ENCODE measurements around the gene C2CD4C.

Gene C2CD4C

GRCh38 chr19:401866-402511 is 7.0 kb downstream of the C2CD4C start:
- 73% methylated on average over 15 of the region's 38 CpGs for WGBS (ENCODE audit: insufficient coverage)
- POLR2A ChIA-PET: no interaction called here
- no peak overlapping the region for H3K27ac ChIP-seq (ENCODE audit: insufficient read depth in 1 of 2, low read depth in 1 of 2, low read length in 2 of 2, poor library complexity in 1 of 2, severe bottlenecking in 2 of 2)
- CTCF ChIA-PET: interaction anchor here (1.5 kb wide), 1 partner anchor 18 kb away, joined by 4 read pairs; no protein-coding TSS in a partner anchor
- no peak overlapping the region for H3K4me3 ChIP-seq (ENCODE audit: control insufficient read depth in 1 of 7, extremely low read depth in 1 of 7, insufficient read depth in 4 of 7, low read depth in 2 of 7, low read length in 6 of 7)
- DNase-seq: no peak
- H3K36me3 ChIP-seq (ENCODE audit: control insufficient read depth in 4 of 4, insufficient read depth in 4 of 4, low read length in 3 of 4): no peaks in the 10 kb centered on the region
- no peaks in the 10 kb centered on the region for H3K4me1 ChIP-seq (ENCODE audit: control extremely low read depth in 1 of 4, control insufficient read depth in 4 of 4, insufficient read depth in 4 of 4, low read length in 3 of 4)
- H3K9me3 ChIP-seq (ENCODE audit: control extremely low read depth in 1 of 5, control insufficient read depth in 4 of 5, insufficient read depth in 2 of 5, low read depth in 1 of 5, low read length in 4 of 5): peaks cover 0 to 8% (median 0%) of the 10 kb centered on the region in 5 experiments
- H3K27me3 ChIP-seq (replicated peaks in 2 of 5; ENCODE audit: control insufficient read depth in 4 of 5, insufficient read depth in 5 of 5, low read length in 4 of 5): peaks cover 0 to 43% (median 4%) of the 10 kb centered on the region in 5 experiments

- Histone ChIP-seq H3K36me3 (ENCODE audit: control insufficient read depth in 4 of 4, insufficient read depth in 4 of 4, low read length in 3 of 4) (no peaks in the 10 kb centered on the region), H3K27me3 (replicated peaks in 2 of 5; ENCODE audit: control insufficient read depth in 4 of 5, insufficient read depth in 5 of 5, low read length in 4 of 5) (peaks cover 0 to 35% (median 4%) of the 10 kb centered on the region in 5 experiments), H3K9me3 (ENCODE audit: control extremely low read depth in 1 of 5, control insufficient read depth in 4 of 5, insufficient read depth in 2 of 5, low read depth in 1 of 5, low read length in 4 of 5) (peaks cover 0 to 8% (median 0%) of the 10 kb centered on the region in 5 experiments), H3K4me3 (ENCODE audit: control insufficient read depth in 1 of 7, extremely low read depth in 1 of 7, insufficient read depth in 4 of 7, low read depth in 2 of 7, low read length in 6 of 7) (no peak overlapping the region), H3K4me1 (ENCODE audit: control extremely low read depth in 1 of 4, control insufficient read depth in 4 of 4, insufficient read depth in 4 of 4, low read length in 3 of 4) (no peaks in the 10 kb centered on the region), H3K27ac (ENCODE audit: insufficient read depth in 1 of 2, low read depth in 1 of 2, low read length in 2 of 2, poor library complexity in 1 of 2, severe bottlenecking in 2 of 2) (no peak overlapping the region)
- CTCF ChIA-PET: interaction anchor here (1.5 kb wide), 1 partner anchor 17 kb away, joined by 4 read pairs; no protein-coding TSS in a partner anchor
- 93% methylated on average over 30 of the region's 43 CpGs for WGBS (ENCODE audit: insufficient coverage)
- POLR2A ChIA-PET: no interaction called here
- DNase-seq: no peak
These were observed 7.7 kb downstream of the C2CD4C start for GRCh38 chr19:400976-401865.

- no peaks in the 10 kb centered on the region for H3K36me3 ChIP-seq (ENCODE audit: control insufficient read depth in 4 of 4, insufficient read depth in 4 of 4, low read length in 3 of 4)
- H3K9me3 ChIP-seq (ENCODE audit: control extremely low read depth in 1 of 5, control insufficient read depth in 4 of 5, insufficient read depth in 2 of 5, low read depth in 1 of 5, low read length in 4 of 5): peaks cover 0 to 13% (median 5%) of the 10 kb centered on the region in 5 experiments
- ChIA-PET POLR2A (no interaction called here), CTCF (interaction anchor here (0.7 kb wide), 1 partner anchor 11 kb away, joined by 3 read pairs; no protein-coding TSS in a partner anchor)
- DNase-seq: no peak
- peaks cover 0 to 22% (median 0%) of the 10 kb centered on the region in 5 experiments for H3K27me3 ChIP-seq (replicated peaks in 2 of 5; ENCODE audit: control insufficient read depth in 4 of 5, insufficient read depth in 5 of 5, low read length in 4 of 5)
- H3K4me1 ChIP-seq (ENCODE audit: control extremely low read depth in 1 of 4, control insufficient read depth in 4 of 4, insufficient read depth in 4 of 4, low read length in 3 of 4): no peaks in the 10 kb centered on the region
- no peak overlapping the region for H3K27ac ChIP-seq (ENCODE audit: insufficient read depth in 1 of 2, low read depth in 1 of 2, low read length in 2 of 2, poor library complexity in 1 of 2, severe bottlenecking in 2 of 2)
- H3K4me3 ChIP-seq (ENCODE audit: control insufficient read depth in 1 of 7, extremely low read depth in 1 of 7, insufficient read depth in 4 of 7, low read depth in 2 of 7, low read length in 6 of 7): no peak overlapping the region
- 90% methylated on average over 4 of the region's 9 CpGs for WGBS (ENCODE audit: insufficient coverage)
These were observed 9.6 kb downstream of the C2CD4C start for GRCh38 chr19:399370-399769.

- CTCF ChIA-PET: interaction anchor here (0.7 kb wide), 1 partner anchor 10 kb away, joined by 3 read pairs; no protein-coding TSS in a partner anchor
These were observed 10.2 kb downstream of the C2CD4C start for GRCh38 chr19:398719-399118.

GRCh38 chr19:397941-398706 is 10.8 kb downstream of the C2CD4C start:
- WGBS (ENCODE audit: insufficient coverage): 95% methylated on average over 31 of the region's 31 CpGs
- H3K27ac ChIP-seq (ENCODE audit: insufficient read depth in 1 of 2, low read depth in 1 of 2, low read length in 2 of 2, poor library complexity in 1 of 2, severe bottlenecking in 2 of 2): no peak overlapping the region
- H3K27me3 ChIP-seq (replicated peaks in 2 of 5; ENCODE audit: control insufficient read depth in 4 of 5, insufficient read depth in 5 of 5, low read length in 4 of 5): peaks cover 0 to 16% (median 0%) of the 10 kb centered on the region in 5 experiments
- no peak for DNase-seq
- no peaks in the 10 kb centered on the region for H3K36me3 ChIP-seq (ENCODE audit: control insufficient read depth in 4 of 4, insufficient read depth in 4 of 4, low read length in 3 of 4)
- no peak overlapping the region for H3K4me3 ChIP-seq (ENCODE audit: control insufficient read depth in 1 of 7, extremely low read depth in 1 of 7, insufficient read depth in 4 of 7, low read depth in 2 of 7, low read length in 6 of 7)
- peaks cover 0 to 15% (median 5%) of the 10 kb centered on the region in 5 experiments for H3K9me3 ChIP-seq (ENCODE audit: control extremely low read depth in 1 of 5, control insufficient read depth in 4 of 5, insufficient read depth in 2 of 5, low read depth in 1 of 5, low read length in 4 of 5)
- ChIA-PET CTCF (no interaction called here), POLR2A (no interaction called here)
- no peaks in the 10 kb centered on the region for H3K4me1 ChIP-seq (ENCODE audit: control extremely low read depth in 1 of 4, control insufficient read depth in 4 of 4, insufficient read depth in 4 of 4, low read length in 3 of 4)

More at GRCh38 chr19:398719-399118, 10.2 kb downstream of the C2CD4C start:
- 87% methylated on average over 17 of the region's 17 CpGs for WGBS (ENCODE audit: insufficient coverage)
- no peaks in the 10 kb centered on the region for H3K4me1 ChIP-seq (ENCODE audit: control extremely low read depth in 1 of 4, control insufficient read depth in 4 of 4, insufficient read depth in 4 of 4, low read length in 3 of 4)
- no peaks in the 10 kb centered on the region for H3K36me3 ChIP-seq (ENCODE audit: control insufficient read depth in 4 of 4, insufficient read depth in 4 of 4, low read length in 3 of 4)
- peaks cover 0 to 13% (median 5%) of the 10 kb centered on the region in 5 experiments for H3K9me3 ChIP-seq (ENCODE audit: control extremely low read depth in 1 of 5, control insufficient read depth in 4 of 5, insufficient read depth in 2 of 5, low read depth in 1 of 5, low read length in 4 of 5)
- POLR2A ChIA-PET: no interaction called here
- no peak overlapping the region for H3K4me3 ChIP-seq (ENCODE audit: control insufficient read depth in 1 of 7, extremely low read depth in 1 of 7, insufficient read depth in 4 of 7, low read depth in 2 of 7, low read length in 6 of 7)
- peaks cover 0 to 22% (median 0%) of the 10 kb centered on the region in 5 experiments for H3K27me3 ChIP-seq (replicated peaks in 2 of 5; ENCODE audit: control insufficient read depth in 4 of 5, insufficient read depth in 5 of 5, low read length in 4 of 5)
- DNase-seq: no peak
- no peak overlapping the region for H3K27ac ChIP-seq (ENCODE audit: insufficient read depth in 1 of 2, low read depth in 1 of 2, low read length in 2 of 2, poor library complexity in 1 of 2, severe bottlenecking in 2 of 2)

GRCh38 chr19:397321-397720 is 11.6 kb downstream of the C2CD4C start:
- CTCF ChIA-PET: interaction anchor here (1.2 kb wide), 1 partner anchor 12 kb away, joined by 3 read pairs; no protein-coding TSS in a partner anchor
- DNase-seq: no peak

More at GRCh38 chr19:397321-397720, 11.6 kb downstream of the C2CD4C start:
- peaks cover 0 to 17% (median 5%) of the 10 kb centered on the region in 5 experiments for H3K9me3 ChIP-seq (ENCODE audit: control extremely low read depth in 1 of 5, control insufficient read depth in 4 of 5, insufficient read depth in 2 of 5, low read depth in 1 of 5, low read length in 4 of 5)
- no peaks in the 10 kb centered on the region for H3K4me1 ChIP-seq (ENCODE audit: control extremely low read depth in 1 of 4, control insufficient read depth in 4 of 4, insufficient read depth in 4 of 4, low read length in 3 of 4)
- POLR2A ChIA-PET: interaction anchor here (0.5 kb wide), 1 partner anchor 29 kb away, joined by 4 read pairs; no protein-coding TSS in a partner anchor
- WGBS (ENCODE audit: insufficient coverage): 80% methylated on average over 17 of the region's 18 CpGs
- no peak overlapping the region for H3K27ac ChIP-seq (ENCODE audit: insufficient read depth in 1 of 2, low read depth in 1 of 2, low read length in 2 of 2, poor library complexity in 1 of 2, severe bottlenecking in 2 of 2)
- H3K36me3 ChIP-seq (ENCODE audit: control insufficient read depth in 4 of 4, insufficient read depth in 4 of 4, low read length in 3 of 4): no peaks in the 10 kb centered on the region
- H3K4me3 ChIP-seq (ENCODE audit: control insufficient read depth in 1 of 7, extremely low read depth in 1 of 7, insufficient read depth in 4 of 7, low read depth in 2 of 7, low read length in 6 of 7): no peak overlapping the region
- H3K27me3 ChIP-seq (replicated peaks in 2 of 5; ENCODE audit: control insufficient read depth in 4 of 5, insufficient read depth in 5 of 5, low read length in 4 of 5): peaks cover 0 to 14% (median 0%) of the 10 kb centered on the region in 5 experiments

Measured in common myeloid progenitor, CD34-positive (primary cell).